Esophagus squamous epithelium (tissue), 5 donors: ENCODE measurements around the gene EPB41L2. TPM values are rescaled to one million over a fixed set of nuclear protein-coding genes. Genes with fewer than 3 reads are reported as not detected.

Experiments used
- DNase-seq: peaks from one replicate; lab custom pipeline; 2025; lab: John Stamatoyannopoulos, UW
- H3K27ac ChIP-seq, 4 donors: fragments of 200-600 bp; sonication (generic); one replicate each; pipeline ENCODE4 v1.5.1; 2016 to 2019; ENCODE audit warnings: mild to moderate bottlenecking in 1 of 4
- H3K27me3 ChIP-seq, 4 donors: fragments of 200-600 bp; sonication (generic); 1 replicate in 3 of 4; 2 replicates in 1 of 4; pipeline versions ENCODE4 v1.5.1 to v1.6.0; 2017 to 2021; ENCODE audit warnings: antibody characterized with exemption in 1 of 4
- H3K36me3 ChIP-seq, 3 donors: fragments of 200-600 bp; sonication (generic); one replicate each; pipeline ENCODE4 v1.5.1; 2016 to 2019
- H3K4me1 ChIP-seq, 3 donors: fragments of 200-600 bp; sonication (generic); one replicate each; pipeline ENCODE4 v1.5.1; 2017 to 2019
- H3K4me3 ChIP-seq, 4 donors: fragments of 200-600 bp; sonication (generic); 1 replicate in 3 of 4; 2 replicates in 1 of 4; pipeline ENCODE4 v1.5.1; 2016 to 2019; ENCODE audit warnings: mild to moderate bottlenecking in 2 of 4, moderate library complexity in 1 of 4
- H3K9me3 ChIP-seq, 3 donors: fragments of 200-600 bp; sonication (generic); one replicate each; pipeline ENCODE4 v1.5.1; 2016 to 2019
- POLR2A ChIP-seq, 4 donors: fragments of 450-650 bp; IDR thresholded peaks; one replicate each; pipeline ENCODE4 v1.6.1; 2017; ENCODE audit warnings: antibody characterized with exemption in 4 of 4, mild to moderate bottlenecking in 4 of 4, moderate library complexity in 3 of 4
- WGBS, 2 donors: methylation state at CpG; one replicate each; pipeline ENCODE4 v1.1.5; 2018; 5-methylcytosine and 5-hydroxymethylcytosine counted together
- intact Hi-C: fragments of 100-400 bp; cut with DNase I; formaldehyde crosslinking; loops from one replicate; pipeline ENCODE4 v1.15.0; 2022
- total RNA-seq, 4 donors: library from RNA; depleted of rRNA; stranded (reverse); fragments of >200 nt; gene quantifications; one replicate each; pipeline ENCODE4 v1.1.0, GENCODE V29; 2016
- TF ChIP-seq, protein P1 (sequence below), 6 experiments: fragments of 450-650 bp in 4 of 6; fragments of 200-600 bp in 2 of 6; sonication (generic) in 2 of 6; IDR thresholded peaks; one replicate each; pipeline ENCODE4 v1.5.1; 2016 to 2019; ENCODE audit warnings: antibody characterized with exemption in 6 of 6, mild to moderate bottlenecking in 4 of 6, moderate library complexity in 4 of 6
- donor health status: DM: yes; HTN: yes; CAD: no.

EPB41L2 gene
- total RNA-seq, 4 donors from 2014 or later, result 6.2 to 58.0 (median 14.9) TPM

GRCh38 chr6:130858498-130859160 lies 204.4 kb downstream of the EPB41L2 start:
- peaks cover 0 to 27% (median 0%) of the 10 kb centered on the region in 3 donors for H3K36me3 ChIP-seq
- no peaks in the 10 kb centered on the region for H3K27me3 ChIP-seq
- H3K9me3 ChIP-seq, result no peaks in the 10 kb centered on the region
- intact Hi-C loops, result loop anchor here (10.0 kb wide), 1 partner anchor 534 kb away; no protein-coding TSS in a partner anchor
- no peaks in the 10 kb centered on the region for H3K4me1 ChIP-seq
- no peak overlapping the region for H3K27ac ChIP-seq
- DNase-seq, result no peak
- TF ChIP-seq, protein P1, sequence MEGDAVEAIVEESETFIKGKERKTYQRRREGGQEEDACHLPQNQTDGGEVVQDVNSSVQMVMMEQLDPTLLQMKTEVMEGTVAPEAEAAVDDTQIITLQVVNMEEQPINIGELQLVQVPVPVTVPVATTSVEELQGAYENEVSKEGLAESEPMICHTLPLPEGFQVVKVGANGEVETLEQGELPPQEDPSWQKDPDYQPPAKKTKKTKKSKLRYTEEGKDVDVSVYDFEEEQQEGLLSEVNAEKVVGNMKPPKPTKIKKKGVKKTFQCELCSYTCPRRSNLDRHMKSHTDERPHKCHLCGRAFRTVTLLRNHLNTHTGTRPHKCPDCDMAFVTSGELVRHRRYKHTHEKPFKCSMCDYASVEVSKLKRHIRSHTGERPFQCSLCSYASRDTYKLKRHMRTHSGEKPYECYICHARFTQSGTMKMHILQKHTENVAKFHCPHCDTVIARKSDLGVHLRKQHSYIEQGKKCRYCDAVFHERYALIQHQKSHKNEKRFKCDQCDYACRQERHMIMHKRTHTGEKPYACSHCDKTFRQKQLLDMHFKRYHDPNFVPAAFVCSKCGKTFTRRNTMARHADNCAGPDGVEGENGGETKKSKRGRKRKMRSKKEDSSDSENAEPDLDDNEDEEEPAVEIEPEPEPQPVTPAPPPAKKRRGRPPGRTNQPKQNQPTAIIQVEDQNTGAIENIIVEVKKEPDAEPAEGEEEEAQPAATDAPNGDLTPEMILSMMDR (IDR thresholded peaks at IDR 0.05), result no peak
- TF ChIP-seq POLR2A (IDR thresholded peaks at IDR 0.05), result no peak
- H3K4me3 ChIP-seq, result no peak overlapping the region
- 61 to 85% methylated on average over 2 of the region's 2 CpGs for WGBS, 2 donors

DNA sequence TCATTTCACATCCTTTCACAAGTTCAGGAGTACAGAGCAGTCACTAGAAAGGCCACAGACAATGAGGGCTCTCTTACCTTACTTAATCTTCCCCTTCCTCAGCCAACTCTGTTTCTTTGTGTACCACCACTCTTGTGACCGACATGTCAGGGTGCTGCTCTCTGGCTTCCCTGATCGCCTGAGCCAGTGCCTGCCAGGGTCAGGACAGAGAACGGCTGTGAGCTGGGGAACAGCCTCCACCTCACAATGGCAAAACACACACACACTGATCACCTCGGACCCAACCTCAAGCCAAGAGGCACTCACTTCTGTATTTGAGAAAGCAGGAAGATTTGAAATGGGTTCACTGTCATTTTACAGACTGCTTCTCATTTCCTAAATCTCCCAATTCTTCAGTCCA lies 205.0 kb downstream of the EPB41L2 start:
- intact Hi-C loops, result loop anchor here (10.0 kb wide), 1 partner anchor 533 kb away; no protein-coding TSS in a partner anchor
- H3K27ac ChIP-seq, result no peak overlapping the region

DNA sequence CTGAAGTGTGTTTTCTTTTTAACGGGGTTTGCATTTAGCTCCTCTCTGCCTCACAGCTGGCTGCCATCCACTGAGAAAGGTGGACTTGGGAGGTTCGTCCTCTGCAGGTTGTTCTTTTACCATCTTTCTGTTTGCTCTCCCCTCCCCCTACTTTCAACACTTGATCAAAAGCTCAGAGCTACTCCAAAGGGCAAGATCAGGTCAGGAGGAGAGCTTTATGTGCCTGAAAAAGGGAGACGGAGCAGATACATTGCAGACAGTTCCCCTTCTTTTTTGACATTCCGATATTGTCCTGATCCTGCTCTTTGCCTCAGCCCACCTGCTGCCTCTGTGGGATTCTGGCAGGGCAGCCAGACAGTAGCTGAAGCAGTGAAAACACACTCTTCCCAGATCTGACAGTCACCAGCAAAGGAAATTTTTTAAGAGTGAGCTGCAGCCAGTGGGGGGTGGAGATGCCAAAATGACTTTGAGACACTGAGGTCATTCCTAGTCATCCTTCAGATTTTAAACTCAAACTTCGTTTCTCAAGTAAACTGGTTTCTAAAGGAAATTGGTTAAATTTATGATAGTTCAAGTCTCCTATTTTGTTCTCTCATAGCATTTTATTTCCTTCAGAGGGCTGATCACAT lies 209.4 kb downstream of the EPB41L2 start:
- no peak overlapping the region for H3K4me3 ChIP-seq
- intact Hi-C loops, result loop anchor here (10.0 kb wide), 1 partner anchor 529 kb away; no protein-coding TSS in a partner anchor
- no peaks in the 10 kb centered on the region for H3K9me3 ChIP-seq
- no peak for TF ChIP-seq POLR2A (IDR thresholded peaks at IDR 0.05)
- TF ChIP-seq, protein P1 (IDR thresholded peaks at IDR 0.05), result no peak
- peaks cover 0 to 19% (median 0%) of the 10 kb centered on the region in 3 donors for H3K36me3 ChIP-seq
- no peaks in the 10 kb centered on the region for H3K4me1 ChIP-seq
- H3K27ac ChIP-seq, result no peak overlapping the region
- no peaks in the 10 kb centered on the region for H3K27me3 ChIP-seq
- WGBS, 2 donors, result 80 to 81% methylated on average over 5 of the region's 5 CpGs
- DNase-seq, result no peak

More for the DNA sequence above, 205.0 kb downstream of the EPB41L2 start:
- Histone ChIP-seq H3K36me3 (peaks cover 0 to 22% (median 0%) of the 10 kb centered on the region in 3 donors), H3K9me3 (no peaks in the 10 kb centered on the region), H3K4me3 (no peak overlapping the region), H3K4me1 (no peaks in the 10 kb centered on the region), H3K27me3 (no peaks in the 10 kb centered on the region)
- WGBS, 2 donors, result 78 to 82% methylated on average over 4 of the region's 4 CpGs
- no peak for TF ChIP-seq POLR2A (IDR thresholded peaks at IDR 0.05)
- TF ChIP-seq, protein P1 (IDR thresholded peaks at IDR 0.05), result no peak
- DNase-seq, result no peak

GRCh38 chr6:130852844-130853554 lies 210.0 kb downstream of the EPB41L2 start:
- Histone ChIP-seq H3K27ac (no peak overlapping the region), H3K36me3 (peaks cover 0 to 16% (median 0%) of the 10 kb centered on the region in 3 donors), H3K4me1 (no peaks in the 10 kb centered on the region), H3K4me3 (no peak overlapping the region), H3K9me3 (no peaks in the 10 kb centered on the region), H3K27me3 (no peaks in the 10 kb centered on the region)
- intact Hi-C loops, result loop anchor here (10.0 kb wide), 1 partner anchor 528 kb away; no protein-coding TSS in a partner anchor
- no peak for DNase-seq
- TF ChIP-seq, protein P1 (IDR thresholded peaks at IDR 0.05), result no peak
- no peak for TF ChIP-seq POLR2A (IDR thresholded peaks at IDR 0.05)
- 76 to 77% methylated on average over 7 of the region's 7 CpGs for WGBS, 2 donors
